GM18517 (cell line): ENCODE data around the gene ITGB7.

Source experiments
- ATAC-seq: cut with Tn5 transposase; IDR thresholded peaks from one replicate; pipeline ENCODE4 v1.9.1; 2021; ENCODE audit warnings: mild to moderate bottlenecking, moderate library complexity; ENCODE audit not compliant: unreplicated experiment

The ITGB7 gene

DNA sequence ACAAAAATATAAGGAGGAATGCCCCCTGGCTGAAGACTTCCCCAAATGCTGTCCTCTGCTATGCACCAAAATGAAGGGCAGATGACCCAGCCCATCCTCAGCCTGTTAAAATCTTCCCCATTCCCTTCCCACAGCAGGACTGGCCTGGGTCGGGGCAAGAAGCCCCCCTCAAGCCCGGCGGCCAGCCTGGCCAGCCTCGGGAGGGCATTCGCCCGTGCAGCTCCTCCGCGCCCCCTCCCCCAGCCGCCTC, 24.5 kb upstream of the ITGB7 start:
- no peak for ATAC-seq

DNA sequence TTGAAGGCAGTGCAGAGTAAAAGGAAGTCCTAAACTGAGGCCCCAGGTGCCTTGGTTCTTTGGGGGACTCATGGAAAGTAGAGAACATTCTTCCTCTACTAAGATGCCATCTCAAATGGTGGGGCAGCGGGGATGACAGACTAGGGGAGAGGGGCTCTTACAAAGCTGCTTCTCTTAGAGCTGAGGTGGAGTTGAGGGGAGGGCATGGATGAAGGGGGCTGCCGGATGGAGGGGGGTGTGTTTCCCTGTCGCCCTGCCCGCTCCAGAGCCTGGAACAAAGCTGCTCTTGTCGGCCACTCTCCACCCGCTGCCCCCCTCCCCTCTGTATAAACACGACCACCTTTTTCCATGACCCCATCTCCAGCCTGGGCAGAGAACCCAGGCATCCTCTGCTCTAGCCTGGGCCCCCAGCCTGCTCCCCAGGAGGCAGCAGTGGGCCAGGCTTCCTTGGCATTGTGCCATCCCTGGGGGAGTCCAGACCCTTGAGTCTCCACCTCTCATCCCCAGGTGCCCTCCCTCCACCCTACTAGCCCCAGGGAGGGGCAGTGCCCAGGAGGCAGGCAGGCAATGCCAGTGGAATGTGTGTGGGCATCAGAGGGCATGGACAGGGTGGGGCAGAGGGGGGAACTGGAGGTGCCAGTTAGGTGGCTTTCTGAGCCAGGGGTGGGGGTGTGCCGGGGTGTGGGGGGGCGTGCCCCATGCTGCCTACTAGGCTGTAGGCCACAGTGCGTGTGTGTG, 23.2 kb upstream of the ITGB7 start:
- no peak for ATAC-seq

DNA sequence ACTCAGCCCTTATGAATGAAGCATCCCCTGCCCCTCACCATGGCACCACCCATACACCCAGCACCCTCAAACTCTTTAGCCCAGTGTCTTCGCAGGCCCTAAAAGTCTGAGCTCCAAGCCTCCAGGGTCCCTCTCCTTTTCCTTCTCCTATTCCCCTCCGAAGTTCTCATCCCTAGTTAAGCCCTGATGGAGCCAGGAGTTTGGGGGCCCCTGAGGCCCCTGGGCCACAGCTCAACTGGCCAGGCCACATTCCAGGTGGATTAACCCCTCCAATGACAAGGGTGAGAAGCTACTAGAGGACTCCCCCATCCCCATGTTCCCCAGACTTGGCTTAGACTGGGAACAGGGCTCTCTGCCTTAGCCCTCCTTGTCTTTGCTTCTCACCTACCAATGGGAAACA, 22.4 kb upstream of the ITGB7 start:
- no peak for ATAC-seq

- ATAC-seq = no peak
These were observed 20.8 kb upstream of the ITGB7 start for GRCh38 chr12:53227836-53228235.

DNA sequence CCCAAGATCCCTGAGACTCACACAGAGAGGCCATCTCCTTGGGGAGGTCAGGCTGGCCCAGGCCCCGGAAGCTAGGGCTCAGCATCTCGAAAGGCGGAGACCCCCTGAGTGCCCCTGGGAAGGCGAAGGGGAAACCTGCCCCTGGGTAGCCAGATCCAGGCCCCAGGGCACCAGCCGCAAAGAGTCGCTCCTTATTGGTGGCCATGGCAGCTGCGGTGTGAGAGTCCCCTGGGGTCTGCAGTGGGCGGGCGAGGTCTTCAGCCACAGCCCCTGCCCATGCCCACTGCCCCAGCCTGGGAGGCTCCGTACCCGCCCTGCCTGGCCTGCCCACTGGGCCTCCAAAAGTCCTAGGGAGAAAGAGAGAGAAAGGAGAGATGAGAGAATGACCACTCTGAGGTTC, 20.3 kb upstream of the ITGB7 start:
- ATAC-seq = no peak

GRCh38 chr12:53226815-53227214, 19.8 kb upstream of the ITGB7 start:
- no peak for ATAC-seq

DNA sequence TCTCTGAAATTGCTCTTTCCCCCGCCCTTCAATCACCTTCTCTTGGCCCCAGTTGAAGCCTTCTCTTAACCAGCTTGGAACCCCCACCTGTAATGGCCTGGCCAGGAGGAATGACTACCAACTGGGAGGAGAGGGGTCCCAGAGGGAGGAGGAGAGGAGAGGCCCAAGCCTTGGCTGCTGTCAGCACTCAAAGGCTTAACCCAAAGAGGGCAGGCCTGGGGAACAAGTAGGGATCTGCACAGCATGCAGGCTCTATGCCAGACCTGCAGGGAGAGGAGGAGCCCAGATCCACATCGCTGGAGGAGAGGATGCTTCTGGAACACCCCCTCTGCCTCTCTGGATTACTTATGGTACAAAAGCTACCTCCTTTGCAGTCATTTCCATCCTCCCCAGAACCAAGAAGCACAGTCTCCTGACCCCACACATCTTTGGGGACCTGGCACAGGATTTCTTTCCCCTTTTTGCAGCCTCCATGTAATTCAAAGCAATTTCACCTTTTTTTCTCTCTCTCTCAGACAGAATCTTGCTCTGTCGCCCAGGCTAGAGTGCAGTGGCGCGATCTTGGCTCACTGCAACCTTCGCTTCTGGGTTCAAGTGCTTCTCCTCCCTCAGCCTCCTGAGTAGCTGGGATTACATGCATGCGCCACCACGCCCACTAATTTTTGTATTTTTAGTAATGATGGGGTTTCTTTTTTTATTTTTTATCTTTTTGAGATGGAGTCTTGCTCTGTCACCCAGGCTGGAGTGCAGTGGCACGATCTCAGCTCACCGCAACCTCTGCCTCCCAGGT, 18.8 kb upstream of the ITGB7 start:
- no peak for ATAC-seq

DNA sequence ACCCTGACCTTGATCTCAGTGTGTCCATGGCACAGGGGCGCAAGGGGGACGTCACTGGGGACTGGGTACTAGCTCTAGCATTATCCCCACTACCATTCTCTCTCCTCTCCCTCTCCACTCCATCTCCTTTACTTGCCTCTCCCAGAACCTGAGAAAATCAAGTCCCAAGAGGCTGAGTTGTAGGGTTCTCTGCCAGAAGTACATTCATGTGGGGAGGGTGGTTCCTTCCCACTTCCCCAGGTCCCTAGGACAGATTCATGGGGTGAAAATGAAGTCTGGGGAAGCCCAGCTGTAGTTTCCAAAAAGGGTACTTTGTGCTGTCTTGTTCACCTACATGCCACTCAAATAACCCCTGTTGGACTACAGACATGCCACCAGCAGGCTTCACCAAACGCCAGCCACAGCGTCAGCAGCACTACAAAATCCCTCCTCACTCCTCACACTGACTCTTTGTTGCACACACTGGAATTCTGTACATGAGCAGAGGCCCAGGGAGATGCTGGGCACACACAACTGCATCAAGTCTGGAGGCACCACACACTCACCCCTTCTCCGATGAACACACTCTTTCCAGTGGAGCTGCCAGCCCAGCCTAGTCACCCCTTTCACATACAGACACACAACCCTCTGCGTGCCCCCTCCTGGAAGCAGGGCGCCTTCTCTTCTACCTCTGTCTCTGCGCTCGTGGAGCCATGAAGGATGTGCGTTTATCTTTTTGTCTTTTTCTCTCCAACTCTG, 18.0 kb upstream of the ITGB7 start:
- ATAC-seq = no peak

- no peak for ATAC-seq
These were observed 17.2 kb upstream of the ITGB7 start for GRCh38 chr12:53224061-53224896.

GRCh38 chr12:53223389-53224060, 16.5 kb upstream of the ITGB7 start:
- ATAC-seq = no peak

DNA sequence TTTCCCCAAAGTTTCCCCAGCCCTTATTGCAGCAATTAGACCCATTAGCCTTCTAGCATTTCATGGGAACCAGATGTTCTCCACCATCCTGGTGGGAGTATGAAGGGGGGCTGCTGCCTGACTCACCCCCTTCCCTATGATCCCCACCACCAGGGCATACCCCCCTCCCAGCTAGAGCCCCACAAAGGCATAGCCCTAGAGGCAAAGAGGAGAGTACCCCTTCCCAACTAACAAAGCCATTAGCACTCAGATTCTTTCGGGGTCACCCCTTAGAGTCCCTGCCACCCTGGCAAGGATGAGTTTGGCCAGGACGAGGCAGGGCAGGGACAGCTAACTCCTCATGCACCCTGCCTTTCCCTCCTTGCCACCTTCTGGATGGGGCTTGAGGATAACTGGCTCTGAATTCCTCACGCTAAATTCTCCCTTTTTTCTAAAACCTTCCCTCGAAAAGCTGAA, 15.8 kb upstream of the ITGB7 start:
- no peak for ATAC-seq

DNA sequence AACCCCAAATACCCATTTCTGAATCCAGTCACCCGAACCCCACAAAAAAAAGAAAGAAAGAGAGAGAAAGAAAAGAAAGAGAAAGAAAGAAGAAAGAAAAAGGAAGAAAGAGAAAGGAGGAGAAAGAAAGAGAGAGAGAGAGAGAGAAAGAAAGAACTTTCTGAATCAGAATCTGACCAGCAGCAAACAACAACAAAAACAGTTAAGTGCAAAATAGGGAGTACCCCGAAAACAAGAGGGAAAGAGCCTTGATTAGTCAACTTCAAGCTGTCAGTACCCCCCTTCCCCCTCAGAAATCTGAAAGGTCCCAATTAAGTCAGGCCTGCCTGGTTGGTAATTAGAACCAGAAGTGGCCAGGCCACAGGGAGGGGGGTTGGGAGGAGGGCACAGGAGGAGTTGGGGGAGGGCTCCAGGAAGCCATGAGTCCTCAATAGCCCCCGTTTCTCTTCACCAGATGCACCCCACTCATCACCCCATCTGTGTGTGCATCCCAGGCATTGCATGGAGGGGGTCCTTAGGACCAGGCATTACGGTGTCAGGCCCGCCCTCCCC, 15.2 kb upstream of the ITGB7 start:
- no peak for ATAC-seq

DNA sequence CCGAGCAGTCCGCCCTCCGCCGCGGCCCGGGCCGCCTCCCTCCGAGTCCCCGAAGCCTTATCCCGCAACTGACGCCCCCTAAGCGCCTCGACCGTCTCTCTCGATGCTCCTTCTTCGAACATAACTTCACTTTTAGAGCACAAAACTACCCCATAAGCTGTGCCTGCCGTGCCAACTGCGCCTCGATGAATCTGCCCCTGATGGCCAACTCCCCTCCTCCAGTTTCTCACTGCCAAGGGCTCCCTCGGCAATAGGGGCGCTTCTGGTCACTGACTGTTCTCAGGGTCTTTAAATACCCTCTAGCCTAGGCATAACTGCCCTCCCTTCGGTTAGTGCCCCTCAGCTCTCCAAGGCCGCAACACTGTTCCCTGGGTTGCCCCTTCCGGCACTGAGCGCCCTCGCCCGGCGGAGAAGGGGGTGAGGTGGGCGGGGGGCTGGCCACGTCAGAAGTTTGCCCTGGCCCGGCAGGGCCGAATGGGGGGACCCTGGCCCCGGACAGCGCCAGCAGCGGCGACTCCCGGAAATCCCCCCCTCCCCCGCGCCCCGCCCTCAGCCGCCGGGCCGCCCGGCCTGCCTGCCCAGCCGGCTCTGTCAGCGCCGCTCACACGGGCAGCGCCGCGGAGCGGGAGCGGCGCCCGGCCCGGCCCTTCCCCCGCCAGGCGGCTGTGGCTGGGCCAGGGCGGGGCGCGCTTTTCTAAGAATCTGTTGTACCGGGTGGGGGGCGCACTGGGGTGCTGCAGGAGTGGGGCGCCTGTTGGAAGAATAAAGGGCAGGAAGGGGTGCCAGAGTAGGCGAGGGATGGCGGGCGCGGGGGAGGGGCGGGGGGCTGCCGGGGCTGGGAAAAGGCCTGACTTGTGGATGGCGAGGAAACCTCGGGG, 14.4 kb upstream of the ITGB7 start:
- ATAC-seq = no peak

GRCh38 chr12:53220694-53221202, 13.7 kb upstream of the ITGB7 start:
- ATAC-seq = no peak

GRCh38 chr12:53219956-53220693, 13.1 kb upstream of the ITGB7 start:
- ATAC-seq = no peak

DNA sequence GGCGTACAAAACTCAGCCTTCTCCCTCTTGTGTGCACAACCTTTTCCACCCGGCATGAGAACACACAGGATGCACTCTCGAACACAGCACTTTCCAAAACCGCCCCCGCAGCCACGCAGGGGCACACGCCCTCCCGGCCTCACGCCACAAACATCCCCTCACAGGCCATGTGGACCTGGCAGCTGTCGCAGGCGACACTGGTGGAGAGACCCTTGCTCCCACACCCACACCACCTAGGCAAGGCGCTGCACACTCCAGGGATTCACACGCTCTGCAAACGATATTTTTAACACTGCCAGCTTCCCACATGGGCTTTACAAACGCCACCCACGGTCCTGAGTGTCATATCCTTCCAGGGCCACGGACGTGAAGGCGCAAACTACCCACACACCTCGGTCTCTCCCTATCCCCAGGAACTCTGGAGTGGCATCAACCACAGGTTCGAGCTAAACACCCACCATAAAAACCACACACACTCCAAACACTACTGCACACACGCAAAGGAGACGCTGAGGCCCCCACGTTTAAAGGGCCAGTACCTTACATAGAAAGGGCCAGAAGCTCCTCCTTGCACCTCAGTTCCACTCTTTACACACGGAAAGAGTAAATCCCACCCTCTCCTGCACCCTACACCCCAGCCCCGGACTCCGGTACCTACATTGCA, 12.4 kb upstream of the ITGB7 start:
- ATAC-seq = no peak

- ATAC-seq = no peak
These were observed 11.7 kb upstream of the ITGB7 start for GRCh38 chr12:53218551-53219291.
